ENCODE data around the gene ASAP2.

DNA sequence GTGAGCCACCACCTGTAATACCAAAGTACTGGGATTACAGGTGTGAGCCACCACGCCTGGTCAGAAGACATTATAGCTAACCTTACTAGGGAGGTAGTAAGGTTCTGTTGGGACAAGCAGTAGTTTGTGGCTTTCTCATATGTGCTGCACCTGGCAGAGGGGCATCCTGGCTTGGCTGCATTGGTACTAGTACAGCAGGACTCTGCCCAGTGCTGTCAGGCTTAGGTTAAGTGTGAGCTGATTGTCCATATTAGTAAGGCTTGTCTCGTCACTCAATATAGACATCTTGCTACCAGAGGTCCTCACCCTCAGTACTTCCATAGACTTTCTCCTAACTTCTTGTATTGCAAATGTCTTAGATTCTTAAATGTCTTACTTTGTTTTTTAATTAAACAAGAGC lies 96.1 kb downstream of the ASAP2 start:
- no peak for TF ChIP-seq EZH2 (IDR thresholded peaks at IDR 0.05; ENCODE audit: borderline replicate concordance, low read length)
- TF ChIP-seq, protein P1, sequence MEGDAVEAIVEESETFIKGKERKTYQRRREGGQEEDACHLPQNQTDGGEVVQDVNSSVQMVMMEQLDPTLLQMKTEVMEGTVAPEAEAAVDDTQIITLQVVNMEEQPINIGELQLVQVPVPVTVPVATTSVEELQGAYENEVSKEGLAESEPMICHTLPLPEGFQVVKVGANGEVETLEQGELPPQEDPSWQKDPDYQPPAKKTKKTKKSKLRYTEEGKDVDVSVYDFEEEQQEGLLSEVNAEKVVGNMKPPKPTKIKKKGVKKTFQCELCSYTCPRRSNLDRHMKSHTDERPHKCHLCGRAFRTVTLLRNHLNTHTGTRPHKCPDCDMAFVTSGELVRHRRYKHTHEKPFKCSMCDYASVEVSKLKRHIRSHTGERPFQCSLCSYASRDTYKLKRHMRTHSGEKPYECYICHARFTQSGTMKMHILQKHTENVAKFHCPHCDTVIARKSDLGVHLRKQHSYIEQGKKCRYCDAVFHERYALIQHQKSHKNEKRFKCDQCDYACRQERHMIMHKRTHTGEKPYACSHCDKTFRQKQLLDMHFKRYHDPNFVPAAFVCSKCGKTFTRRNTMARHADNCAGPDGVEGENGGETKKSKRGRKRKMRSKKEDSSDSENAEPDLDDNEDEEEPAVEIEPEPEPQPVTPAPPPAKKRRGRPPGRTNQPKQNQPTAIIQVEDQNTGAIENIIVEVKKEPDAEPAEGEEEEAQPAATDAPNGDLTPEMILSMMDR (conservative IDR thresholded peaks at IDR 0.05 in 1 of 2, IDR thresholded peaks at IDR 0.05 in 1 of 2; ENCODE audit: extremely low read depth in 1 of 2, insufficient read depth in 1 of 2, low read depth in 1 of 2, low read length in 2 of 2) = no peak
